Stimulated activated CD4-positive, alpha-beta T cell treated with anti-CD3 and anti-CD28 coated beads, TNF-alpha, amount 100 ng/mL, for 1 hour (primary cell): ENCODE results near the gene PDLIM7.

Experiments used
- DNase-seq, 3 donors: peaks; one replicate each; pipeline ENCODE4 v3.0.0-alpha.2; 2020; ENCODE audit warnings: low read depth in 3 of 3, low spot score in 1 of 3

PDLIM7 gene

DNA sequence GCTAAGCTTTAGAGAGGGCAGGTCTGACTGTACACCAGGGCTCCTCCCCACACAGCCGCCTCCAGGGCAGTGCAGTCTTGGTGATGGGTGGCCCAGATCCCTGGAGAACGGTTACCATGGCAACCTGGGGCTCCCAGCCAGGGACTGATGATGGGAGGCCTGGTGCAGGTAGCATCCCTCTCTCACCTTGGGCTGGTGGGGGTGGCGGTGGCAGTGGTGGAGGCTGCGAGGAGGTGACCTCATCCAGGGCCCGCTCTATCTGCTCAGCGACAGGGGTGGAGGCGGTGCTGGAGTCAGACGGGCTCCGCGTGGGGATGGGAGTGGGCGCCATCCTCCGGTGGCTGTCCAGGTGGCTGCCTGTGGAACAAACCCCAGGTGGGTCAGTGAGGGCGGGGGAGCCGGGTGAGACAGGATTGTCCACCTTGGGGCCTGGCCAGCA, 38.5 kb downstream of the PDLIM7 start:
- DNase-seq: no peak

DNA sequence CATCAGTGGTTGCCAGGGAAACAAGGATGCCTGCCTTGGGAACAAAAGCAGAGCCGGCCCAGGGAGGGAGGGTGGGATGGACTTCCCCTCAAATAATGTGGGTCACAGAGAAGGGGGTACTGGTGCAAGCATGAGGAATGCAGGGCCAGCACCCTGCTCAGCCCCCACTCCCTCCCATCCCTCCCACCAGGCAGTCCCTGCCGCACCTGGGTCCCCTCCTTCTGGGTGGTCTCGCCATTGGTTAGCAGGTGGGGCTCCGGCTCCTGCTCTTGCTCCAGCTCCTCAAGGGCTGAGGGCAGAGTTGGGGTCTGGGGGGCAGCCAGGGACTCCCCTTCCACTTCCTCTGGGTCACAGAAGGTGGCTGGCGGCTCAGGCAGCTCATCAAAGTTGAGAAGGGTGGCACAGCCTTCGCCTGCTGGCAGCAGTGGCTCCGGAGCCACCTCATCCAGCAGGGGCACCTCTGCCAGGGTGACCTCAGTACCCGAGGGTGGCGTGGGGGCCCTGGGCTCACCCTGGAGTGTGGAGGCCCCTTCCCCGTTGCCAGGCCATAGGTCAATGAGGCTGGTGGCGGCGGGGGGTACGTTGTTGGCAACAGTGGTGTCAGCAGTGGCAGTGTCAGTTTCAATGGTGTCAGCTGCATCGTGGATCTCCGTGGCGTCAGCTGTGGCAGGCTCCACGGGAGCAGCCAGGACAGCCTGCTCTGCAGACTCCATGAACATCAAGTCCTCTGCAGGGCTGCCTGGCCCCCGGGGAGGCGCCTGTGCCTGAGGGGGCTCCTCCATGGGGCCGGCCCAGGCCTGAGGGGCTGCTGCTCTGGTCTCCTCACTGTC, 39.3 kb downstream of the PDLIM7 start:
- DNase-seq: no peak

DNA sequence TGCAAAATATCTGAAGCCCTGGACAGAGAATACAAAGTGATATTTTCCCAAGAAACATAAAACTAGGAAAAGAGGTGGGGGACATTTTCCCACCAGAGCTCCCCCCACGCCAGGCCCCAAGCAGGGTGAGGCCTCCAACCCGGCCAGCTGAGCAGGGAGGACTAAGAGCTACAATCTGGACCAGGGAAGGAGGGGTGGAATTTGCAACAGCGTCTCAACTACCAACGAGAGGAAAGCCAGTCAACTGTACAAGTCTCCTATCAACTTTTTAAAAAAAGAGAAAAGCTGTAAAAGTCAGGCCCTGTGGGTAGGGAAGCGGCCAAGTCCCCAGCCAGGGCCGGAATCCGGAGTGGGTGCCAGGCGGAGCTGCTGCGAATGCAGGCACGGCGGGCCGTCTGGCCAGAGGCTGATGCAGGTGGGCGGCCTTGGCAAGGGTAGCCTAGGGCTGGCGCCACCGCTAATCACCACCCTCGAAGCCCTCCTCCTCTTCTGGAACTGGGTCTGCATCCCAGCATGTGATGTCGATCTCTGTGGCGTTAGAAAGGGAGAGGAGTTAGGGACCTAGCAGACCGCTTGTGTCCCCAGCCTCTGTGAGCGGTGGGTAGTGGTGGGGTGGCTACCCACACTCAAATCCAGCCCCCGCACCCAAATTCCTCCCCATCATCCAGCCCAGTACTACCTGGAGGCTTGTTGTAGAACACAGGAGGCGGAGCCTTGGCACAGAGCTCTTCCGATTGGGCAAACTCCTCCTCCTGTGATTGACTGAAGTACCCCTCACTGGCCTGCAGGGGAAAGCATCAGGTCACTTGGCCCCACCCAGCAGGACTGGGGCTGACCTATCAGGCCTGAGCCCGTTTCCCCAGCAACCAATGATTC, 40.2 kb downstream of the PDLIM7 start:
- no peak for DNase-seq

DNA sequence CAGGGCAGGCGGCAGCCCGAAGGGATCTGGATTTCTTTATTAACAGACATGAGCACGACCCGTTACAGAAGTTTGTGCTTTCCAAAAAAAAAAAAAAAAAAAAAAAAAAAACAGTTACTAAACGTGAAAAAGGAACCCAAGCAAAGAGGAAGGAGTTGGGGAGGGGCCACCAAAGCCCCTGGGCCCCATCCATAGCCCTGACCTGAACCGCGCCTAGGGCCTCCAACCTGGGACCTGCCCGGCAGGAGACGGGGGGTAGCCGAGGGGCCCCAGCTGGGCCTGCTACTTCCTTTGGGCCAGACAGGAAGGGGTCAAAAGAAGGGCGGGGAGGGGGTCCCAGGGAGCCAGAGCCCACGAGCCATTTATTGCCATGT, 40.8 kb downstream of the PDLIM7 start:
- DNase-seq: no peak

DNA sequence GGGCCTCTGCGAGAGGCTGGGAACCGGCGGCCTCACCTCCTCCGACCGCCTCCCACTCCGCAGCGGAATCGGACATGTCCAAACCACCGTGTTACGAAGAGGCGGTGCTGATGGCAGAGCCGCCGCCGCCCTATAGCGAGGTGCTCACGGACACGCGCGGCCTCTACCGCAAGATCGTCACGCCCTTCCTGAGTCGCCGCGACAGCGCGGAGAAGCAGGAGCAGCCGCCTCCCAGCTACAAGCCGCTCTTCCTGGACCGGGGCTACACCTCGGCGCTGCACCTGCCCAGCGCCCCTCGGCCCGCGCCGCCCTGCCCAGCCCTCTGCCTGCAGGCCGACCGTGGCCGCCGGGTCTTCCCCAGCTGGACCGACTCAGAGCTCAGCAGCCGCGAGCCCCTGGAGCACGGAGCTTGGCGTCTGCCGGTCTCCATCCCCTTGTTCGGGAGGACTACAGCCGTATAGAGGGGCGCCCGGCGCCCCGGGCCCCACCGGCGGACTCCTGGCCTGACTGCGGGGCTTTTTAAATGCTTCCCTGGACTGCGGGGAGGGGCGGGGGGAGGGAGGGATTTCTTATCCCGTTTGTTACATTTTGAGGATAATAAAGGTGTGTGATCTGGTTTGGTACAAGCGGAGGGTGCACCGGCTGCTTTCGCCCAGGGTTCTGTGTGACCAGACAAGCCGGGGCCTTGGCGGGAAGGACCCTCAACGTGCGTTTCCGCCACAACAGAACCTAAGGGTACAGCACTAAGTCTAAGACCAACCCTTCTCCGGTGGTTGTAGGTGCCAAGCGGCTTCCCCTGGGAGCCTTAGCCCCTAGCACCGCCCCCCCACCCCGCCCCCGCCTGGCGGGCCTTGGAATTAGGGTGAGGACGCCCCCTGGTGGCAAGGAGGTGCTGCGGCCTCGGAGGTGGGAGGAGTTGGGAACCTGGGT, 41.5 kb downstream of the PDLIM7 start:
- DNase-seq: peak; percentile 88 to 98 (median 88)

DNA sequence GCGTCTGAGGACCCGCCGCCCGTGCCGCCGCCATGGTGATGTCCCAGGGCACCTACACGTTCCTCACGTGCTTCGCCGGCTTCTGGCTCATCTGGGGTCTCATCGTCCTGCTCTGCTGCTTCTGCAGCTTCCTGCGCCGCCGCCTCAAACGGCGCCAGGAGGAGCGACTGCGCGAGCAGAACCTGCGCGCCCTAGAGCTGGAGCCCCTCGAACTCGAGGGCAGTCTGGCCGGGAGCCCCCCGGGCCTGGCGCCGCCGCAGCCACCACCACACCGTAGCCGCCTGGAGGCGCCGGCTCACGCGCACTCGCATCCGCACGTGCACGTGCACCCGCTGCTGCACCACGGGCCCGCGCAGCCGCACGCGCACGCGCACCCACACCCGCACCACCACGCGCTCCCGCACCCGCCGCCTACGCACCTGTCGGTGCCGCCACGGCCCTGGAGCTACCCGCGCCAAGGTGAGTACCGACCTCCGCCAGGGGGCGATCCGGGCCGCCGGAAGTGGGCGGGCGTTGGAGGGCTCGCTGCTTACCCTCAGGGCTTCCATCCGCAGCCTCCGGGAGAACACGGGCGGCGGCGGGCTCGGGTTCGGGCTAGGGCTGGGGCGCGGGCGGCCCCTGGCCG, 42.3 kb downstream of the PDLIM7 start:
- DNase-seq: peak; percentile 76 to 91 (median 85)

DNA sequence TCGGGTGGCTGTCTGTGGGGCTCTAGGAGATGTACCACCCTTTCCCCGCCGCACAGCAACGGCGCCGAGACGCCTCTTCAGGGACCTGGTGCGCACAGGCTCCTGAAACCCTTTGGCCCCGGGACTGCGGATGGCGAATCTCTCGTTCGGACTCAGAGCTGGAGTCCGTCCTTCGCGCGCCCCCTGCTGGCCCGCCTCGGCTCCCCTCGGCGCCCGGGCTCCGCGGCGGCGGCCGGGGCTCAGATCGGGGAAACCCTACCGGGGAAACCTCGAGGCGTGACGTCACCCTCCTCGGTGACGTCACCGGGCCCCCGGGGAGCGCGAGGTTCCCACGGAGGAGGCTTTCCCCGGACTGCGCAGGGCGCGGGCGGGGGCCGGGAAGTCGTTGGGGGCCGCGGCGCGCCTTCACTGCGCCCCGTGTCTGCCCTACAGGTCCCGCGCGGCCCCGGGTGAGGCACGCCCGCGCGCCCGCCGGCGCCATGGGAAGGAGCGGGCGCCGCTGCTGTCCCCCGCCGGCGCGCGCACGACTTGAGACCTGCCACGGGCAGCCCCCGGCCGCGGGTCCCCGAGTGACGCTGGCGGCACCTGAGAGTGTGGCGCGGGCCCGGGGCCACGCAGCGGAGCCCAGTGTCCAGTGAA, 42.9 kb downstream of the PDLIM7 start:
- peak; percentile 86 to 97 (median 93) for DNase-seq

DNA sequence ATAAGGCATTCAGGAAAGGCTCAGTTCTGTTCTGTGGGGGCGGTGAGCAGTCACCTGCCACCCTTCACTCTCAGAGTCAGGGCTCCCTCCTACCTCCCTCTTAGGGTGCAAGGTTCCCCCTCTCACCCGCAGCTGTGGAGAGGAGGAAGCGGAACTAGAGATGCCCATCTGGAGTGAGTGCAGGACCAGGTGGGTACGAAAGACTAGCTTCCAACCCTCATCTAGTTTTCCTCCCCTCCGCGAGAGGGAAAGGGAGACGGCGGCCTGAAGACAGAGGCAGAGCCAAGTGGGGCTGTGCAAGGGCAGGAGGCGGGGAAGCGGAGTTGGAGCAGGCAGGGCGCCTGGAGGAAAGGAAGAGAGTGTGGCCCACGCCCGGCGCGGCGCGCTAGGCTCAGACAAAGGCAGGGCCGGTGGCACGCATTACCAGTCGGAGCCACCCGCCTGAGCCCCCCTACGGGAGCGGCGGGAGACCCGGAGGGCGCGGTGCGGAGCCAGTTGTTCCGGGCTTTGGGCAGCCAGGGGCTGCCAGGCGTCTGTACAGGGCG, 43.5 kb downstream of the PDLIM7 start:
- no peak for DNase-seq

DNA sequence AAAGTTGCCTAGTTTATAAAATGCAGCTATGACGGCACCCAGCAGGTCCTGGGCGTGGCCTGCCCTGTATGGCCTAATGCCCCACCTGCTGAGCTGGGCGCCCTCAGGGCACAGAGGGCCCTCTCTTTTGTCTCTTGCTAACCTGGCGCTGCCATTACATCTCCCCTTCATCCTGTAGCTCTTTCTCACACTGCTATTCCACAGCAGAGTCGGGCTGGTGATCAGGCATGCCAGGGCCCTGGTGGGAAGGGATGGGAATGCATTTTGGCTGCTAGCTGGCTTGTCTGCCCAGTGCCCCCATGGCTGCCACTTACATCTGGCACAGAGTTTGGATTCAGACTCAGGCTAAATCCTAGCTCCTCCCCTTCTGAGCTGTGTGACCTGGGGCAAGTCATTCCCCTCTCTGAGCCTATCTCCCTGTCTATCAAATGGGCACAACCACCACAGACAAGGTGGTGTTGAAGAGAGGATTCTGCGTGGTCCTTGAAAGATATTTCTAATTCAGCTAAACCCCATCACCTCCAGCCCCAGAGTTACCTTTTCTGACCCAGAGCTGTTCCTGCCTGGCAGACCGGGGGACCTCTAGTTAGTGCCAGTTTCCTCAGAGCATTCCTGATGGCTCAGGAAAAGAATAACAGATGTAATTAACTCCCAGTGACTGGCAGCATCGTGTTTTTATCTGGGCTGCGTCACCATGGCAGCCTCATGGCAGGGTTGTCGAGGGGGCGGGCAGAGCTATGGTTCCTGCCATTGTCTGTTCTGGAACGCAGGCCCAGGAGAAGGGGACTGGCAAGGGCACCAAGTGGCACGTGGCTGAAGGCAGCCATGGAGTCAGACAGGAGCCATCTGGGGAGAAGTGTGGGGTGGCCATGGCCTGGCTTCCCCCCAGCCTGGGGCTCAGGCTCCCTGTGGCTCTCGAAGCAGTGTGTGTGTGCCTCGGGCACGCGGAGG, 44.4 kb downstream of the PDLIM7 start:
- no peak for DNase-seq

DNA sequence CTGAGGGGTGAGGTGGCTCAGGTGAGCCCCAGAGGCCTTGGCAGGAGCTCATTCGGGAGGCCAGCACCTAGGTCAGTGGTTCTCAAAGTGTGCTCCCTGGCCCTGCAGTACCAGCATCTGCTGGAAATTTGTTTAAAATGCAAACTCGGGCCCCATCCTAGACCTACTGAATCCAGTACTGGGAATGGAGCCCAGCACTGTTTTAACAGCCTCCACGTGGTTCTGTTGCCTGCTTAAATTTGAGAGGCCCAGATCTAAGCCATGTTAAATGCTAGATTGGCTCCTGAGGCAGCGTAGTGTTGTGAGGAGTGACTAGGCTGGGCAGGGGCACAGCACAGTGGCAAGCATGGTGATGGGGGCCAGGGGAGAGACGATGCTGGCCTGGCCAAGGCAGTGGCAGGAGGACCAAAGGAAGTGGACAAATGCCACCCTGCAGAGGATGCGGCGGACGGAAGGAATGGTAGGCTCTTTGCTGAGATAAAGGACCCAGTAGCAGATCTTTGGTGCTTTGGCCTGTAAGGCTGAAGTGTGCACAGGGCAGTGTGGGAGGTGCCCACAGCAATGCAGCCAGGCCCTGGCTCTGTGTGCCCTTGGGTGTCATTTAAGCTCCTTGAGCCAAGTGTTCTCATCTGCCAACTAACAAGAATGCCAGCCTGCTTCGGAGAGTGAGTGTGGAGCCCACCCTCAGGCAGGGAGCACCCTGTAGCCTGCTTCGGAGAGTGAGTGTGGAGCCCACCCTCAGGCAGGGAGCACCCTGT, 46.6 kb downstream of the PDLIM7 start:
- no peak for DNase-seq

DNA sequence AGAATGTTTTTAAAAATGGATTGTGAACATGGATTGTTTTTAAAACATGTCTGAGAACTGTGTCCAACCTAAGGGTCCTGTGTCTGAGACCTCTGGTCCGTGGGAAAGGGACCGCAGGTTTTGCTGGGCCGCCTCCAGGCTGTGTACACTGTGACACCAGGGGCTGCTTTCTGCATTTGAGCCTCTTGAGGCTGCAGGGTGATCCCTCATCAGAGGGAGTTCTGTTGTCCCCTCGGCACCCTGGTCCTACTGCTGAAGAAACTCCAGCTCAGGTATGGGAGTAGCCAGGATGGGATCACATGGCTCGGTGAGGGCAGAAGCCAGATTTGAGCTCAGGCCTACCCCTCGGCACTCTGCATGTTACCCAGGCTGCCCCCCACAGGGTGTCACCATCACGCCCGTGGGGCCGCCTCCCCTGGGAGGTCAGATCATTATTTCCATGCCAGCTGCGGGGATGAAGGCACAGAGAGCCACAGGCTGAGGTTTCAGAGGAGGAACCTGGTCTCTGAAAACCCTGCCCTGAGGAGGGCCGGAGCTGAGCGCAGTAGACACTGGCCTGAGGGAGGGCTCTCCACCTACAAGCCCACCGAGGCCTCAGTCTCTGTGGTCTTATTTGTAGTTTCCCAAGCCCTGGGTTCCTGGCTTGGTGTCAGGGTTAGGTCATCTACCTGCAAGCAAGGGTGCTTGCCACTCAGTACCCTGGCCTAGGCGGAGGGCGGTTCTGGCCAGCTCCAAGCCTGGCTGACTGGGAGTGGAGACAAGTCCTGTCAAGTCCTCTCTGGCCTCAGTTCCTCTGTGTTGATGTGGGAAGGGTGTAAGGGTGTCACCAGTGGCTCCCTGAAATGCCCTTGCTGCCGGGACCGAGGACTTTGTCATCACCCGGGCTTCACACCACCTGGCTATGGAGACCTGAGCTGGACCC, 48.0 kb downstream of the PDLIM7 start:
- no peak for DNase-seq

DNA sequence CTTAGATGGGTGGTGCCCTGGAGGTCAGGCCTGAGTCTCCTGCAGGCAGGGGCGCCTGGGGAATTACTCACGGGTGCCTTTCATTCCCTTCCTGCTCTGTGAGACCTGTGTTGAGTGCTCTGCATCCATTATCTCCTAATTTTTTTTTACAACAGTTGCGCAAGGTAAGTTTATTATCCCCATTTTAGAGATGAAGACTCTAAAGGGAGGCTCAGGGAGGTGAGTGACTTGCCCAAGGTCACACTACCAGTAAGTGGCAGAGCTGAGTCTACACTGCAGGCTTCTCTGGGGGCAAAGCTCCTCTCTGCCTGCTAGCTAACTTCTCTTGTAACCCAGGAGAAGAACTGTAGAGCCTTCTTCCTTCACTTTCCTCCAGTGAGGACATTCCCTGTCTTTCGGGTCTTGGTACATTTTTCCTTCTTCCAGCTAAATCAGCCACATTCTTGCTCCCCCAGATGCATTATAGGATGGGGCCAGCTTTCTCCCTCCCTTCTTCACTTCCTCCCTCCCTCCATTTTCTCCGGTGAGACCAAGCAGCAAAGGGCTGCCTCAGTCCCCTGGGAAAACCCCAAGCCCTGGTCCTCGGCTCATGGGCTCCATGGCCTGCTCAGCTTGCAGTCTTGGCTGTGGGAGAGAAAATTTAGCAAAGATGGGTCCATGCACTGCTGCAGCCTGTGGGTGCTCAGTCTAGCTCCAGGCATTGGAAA, 49.0 kb downstream of the PDLIM7 start:
- no peak for DNase-seq

DNA sequence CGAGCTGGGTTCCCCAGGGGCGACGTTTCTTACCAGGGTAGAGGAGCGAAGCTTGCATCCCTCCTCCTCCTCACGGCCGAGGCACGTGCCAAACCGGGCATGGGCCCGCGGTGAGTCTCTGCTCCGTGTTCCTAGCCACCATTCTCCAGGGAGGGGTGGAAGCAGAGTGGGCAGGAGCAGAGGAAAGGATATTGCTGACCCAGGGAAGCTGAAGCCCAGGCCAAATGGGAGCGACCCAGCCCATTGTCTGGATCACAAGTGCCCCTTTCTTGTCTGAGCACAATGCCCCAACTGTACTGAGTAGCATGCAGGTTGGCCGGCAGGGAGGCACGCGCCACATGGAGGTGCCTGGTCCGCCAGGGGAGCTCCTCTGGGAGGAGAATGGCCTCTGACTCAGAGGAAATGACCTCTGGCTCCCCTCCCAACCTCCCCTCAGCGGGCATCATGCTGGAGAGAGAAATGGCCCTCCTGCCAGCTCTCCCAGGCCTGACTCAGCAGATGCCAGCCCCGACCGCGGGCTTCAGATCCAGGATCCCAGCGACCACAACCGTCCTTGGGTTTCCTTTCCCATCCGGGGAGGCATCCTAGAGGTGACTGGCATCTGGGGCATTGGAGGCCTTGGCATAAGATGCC, 49.7 kb downstream of the PDLIM7 start:
- no peak for DNase-seq

DNA sequence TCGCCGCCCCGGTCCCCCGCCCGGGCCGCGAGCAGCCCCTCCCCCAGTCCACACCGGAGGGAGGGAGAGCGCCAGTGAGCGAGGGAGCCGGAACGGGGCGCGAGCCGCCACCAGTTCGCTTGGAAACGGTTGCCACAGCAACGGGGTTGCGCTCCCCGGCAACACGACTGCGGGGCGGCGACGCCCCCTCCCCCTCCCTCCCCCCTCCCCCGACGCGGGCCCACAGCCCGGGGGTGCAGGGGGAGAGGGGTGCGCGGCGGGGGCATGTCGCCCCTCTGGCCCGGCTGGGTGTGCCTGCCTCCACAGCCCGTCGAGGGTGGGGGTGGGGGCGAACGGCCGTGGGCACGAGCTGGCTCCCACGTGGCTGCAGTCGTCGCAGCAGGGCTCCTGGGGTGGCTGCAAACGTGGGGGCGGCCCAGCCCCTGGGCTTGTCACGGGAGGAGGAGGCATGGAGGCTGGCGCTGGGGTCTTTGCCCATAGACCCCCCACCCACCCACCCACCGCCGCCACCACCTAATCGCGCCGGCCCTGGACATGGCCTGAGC, 50.3 kb downstream of the PDLIM7 start:
- DNase-seq: no peak

DNA sequence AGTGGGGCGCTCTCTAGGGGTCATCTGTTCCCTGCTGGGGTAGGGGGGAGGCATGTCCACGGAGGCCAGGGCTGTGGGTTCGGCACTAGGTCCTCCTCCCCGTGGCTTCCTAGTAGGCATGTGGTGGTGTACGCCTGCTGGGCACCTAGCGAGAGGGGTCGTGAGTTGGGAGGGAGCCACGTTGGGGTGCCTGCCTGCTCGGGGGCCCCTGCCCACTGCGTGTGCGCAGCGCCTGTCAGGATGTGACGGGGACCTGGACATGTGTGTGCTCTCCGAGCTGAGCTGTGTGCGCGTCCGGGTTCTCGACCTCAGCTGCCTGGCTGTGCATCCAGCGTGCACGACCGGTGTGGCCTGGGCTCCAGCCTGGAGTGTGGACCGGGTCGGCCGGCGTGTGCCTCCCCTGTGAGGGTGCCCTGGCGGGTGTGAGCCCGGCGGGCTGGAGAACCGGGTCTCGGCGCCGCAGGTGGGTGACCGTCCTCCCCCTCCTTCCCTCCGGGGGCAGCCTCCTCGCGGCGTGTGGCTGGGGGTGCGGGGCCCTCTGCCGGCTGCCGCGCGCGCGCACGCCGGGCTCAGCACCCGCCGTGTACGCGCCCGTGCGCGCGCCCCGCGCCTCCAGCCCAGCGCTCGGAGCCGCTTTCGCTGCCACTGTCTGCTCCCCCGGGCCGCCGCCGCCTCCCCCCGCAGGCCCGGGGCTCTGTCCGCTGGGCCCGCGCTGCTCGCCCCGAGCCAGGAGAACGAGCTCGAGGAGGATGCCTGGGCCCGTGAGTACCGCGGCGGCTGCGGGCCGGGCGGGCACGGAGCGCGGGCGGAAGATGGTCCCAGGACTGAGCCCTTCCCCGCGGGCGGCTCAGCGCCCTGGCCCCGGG, 51.0 kb downstream of the PDLIM7 start, which contains the start of gene PRR7:
Gene PRR7 (plus strand): TSS at position 615 of the 866 bp plus-strand sequence. CDS start 8,254 bp downstream, outside the sequence.
- peak in 1 of 3 donors; percentile 62 for DNase-seq
